ENCODE results near the gene EHMT2.
"Not testable (repeated sequence)": the region's sequence is repeated elsewhere in the genome, so short reads cannot be mapped to it uniquely, and the experiment has no call there.

- TF ChIP-seq CTCF (IDR thresholded peaks at IDR 0.05; ENCODE audit: low read depth, low read length, missing input control); MAX (IDR thresholded peaks at IDR 0.05); RXRA (IDR thresholded peaks at IDR 0.05); FOXA1 (IDR thresholded peaks at IDR 0.05); REST (IDR thresholded peaks at IDR 0.05); HNF4A (conservative IDR thresholded peaks at IDR 0.05); TAF1 (conservative IDR thresholded peaks at IDR 0.05); ZBTB33 (IDR thresholded peaks at IDR 0.05); RAD21 (IDR thresholded peaks at IDR 0.05); SP1 (IDR thresholded peaks at IDR 0.05); GABPA (IDR thresholded peaks at IDR 0.05 in 1 of 2, conservative IDR thresholded peaks at IDR 0.05 in 1 of 2); ATF3 (IDR thresholded peaks at IDR 0.05): not testable (repeated sequence)
These were observed 10.8 kb upstream of the EHMT2 start for GRCh38 chr6:31908255-31908654.

Data from liver (tissue), 3 donors.